Skin of body (tissue), 2 donors: ENCODE results near the gene ATG4C. TPM values are rescaled to one million over a fixed set of nuclear protein-coding genes. Genes with fewer than 3 reads are reported as not detected.
A peak's percentile ranks its signal among the peaks of the same experiment; 100 is the strongest.
"Not testable (repeated sequence)": the region's sequence is repeated elsewhere in the genome, so short reads cannot be mapped to it uniquely, and the experiment has no call there.

Source experiments
- DNase-seq: peaks from one replicate; lab custom pipeline; 2025; lab: John Stamatoyannopoulos, UW
- total RNA-seq: library from RNA; depleted of rRNA; stranded (reverse); fragments of >200 nt; gene quantifications from one replicate; pipeline ENCODE4 v1.2.3, GENCODE V29; 2014

ATG4C gene
- total RNA-seq, 1 donor from 2014 or later = 11.5 TPM

DNA sequence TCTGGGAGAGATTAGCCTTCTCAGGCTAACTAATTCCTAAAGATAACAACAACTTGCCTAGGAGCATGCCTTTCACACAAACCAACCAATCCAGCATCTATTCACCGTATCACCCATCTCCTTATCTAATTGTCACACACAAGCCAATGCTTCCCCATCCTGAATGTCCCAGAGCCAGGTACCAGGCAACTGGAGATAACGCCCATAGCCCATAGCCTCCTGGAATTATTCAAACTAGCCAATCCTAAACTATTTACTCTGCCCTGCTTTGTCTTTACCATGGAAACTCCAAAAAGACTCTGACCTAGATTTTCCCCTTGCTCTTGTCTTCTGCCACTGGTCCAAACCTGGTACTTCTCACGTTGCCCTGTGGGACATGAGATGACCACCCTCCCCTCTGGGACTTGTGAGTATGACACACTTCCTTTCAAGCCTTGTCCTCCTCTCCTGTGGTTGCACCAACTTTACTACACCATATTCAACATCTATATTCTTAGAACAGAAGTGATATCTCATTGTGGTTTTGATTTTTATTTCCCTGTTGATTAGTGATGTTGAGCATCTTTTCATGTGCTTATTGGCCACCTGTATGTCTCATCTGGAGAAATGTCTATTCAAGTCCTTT, 8.8 kb upstream of the ATG4C start:
- no peak for DNase-seq

GRCh38 chr1:62778208-62778607, 5.7 kb upstream of the ATG4C start:
- no peak for DNase-seq

- DNase-seq = no peak
Observed at GRCh38 chr1:62781841-62782543, 1.9 kb upstream of the ATG4C start.

GRCh38 chr1:62782544-62783212, 1.3 kb upstream of the ATG4C start:
- not testable (repeated sequence) for DNase-seq

GRCh38 chr1:62784509-62785365, 805 bp downstream of the ATG4C start:
- peak; percentile 47 for DNase-seq

DNA sequence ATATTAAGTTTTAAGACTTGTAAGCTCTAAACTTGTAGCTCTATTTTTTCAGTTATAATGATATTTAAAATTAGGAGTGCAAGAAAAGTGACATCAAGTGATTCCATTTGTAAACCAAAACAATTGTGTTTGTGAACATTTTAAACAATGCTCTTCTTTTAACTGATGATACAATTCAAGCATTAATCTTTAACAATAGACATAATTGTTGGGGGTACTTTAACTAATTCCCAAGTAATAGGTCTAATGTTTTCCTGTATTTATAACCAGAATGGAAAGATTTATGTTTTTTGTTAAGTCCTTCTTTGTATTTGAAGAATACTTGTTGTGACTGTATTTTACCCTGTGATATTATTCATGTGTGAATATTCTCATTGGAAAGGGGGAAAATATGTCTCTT, 6.8 kb downstream of the ATG4C start:
- DNase-seq = no peak

- no peak for DNase-seq
Observed at GRCh38 chr1:62794053-62794452, 10.1 kb downstream of the ATG4C start.

- no peak for DNase-seq
Observed at GRCh38 chr1:62796221-62796620, 12.3 kb downstream of the ATG4C start.

- no peak for DNase-seq
Observed at GRCh38 chr1:62799688-62800087, 15.8 kb downstream of the ATG4C start.

GRCh38 chr1:62800281-62800680, 16.3 kb downstream of the ATG4C start:
- no peak for DNase-seq

DNA sequence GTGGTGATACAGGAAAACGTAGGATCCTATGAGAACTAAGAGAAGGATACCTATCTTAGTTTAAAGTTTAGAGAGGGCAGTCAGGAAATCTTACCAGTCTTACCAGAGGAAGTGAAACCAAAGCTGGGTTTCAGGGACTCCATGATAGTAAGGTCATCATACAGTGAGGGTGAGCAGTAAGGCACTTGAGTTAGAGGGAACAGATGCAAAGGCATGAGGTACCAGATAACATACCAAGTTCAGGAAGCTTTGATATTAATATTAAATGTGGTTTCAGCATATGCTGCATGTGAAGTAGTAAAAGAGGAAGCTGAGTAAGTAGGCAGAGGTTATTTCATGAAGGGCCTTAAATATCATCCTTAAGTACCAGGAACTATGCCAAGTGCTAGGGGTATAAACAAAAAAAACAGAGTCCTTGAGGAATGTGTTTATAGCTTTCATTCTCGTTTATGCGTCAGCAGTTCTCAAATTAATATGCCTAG, 16.9 kb downstream of the ATG4C start:
- no peak for DNase-seq

GRCh38 chr1:62809788-62810187, 25.9 kb downstream of the ATG4C start:
- no peak for DNase-seq

- no peak for DNase-seq
Observed at GRCh38 chr1:62810420-62811274, 26.7 kb downstream of the ATG4C start.

DNA sequence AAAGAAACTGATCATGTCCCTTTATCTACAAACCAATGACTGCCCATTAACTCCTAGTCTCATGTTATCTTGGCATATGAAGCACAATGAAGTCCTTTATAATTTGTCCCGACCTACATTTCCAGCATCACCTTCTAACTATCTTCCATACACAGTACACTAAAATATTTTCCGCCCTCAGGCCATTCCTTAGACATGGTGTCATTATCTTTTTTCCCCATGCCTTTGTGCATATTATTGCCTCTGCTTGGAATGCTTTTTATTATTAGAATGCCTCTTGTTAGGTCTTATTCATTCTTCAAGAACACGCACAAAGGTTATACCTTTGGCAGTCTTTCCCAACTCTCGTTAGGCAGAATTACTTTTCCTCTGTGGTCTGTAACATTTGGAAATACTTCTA, 39.6 kb downstream of the ATG4C start:
- no peak for DNase-seq

DNA sequence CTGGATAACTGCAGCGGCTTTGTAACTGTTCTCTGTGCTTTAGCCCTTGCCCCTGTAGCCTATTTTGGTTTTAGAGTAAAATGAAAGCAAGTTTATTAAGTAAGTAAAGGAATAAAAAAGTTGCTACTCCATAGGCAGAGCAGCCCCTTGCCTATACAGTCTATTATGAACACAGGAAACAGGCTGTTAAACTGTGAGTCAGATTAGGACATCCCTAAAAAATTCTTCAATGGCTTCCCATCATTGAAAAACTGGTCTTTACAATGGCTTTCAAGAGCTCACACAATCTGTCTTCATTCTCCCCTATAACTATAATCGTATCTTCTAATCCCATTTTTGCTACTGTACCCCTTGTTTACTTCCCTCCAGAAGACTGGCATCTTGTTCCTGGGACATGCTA, 43.0 kb downstream of the ATG4C start:
- no peak for DNase-seq

DNA sequence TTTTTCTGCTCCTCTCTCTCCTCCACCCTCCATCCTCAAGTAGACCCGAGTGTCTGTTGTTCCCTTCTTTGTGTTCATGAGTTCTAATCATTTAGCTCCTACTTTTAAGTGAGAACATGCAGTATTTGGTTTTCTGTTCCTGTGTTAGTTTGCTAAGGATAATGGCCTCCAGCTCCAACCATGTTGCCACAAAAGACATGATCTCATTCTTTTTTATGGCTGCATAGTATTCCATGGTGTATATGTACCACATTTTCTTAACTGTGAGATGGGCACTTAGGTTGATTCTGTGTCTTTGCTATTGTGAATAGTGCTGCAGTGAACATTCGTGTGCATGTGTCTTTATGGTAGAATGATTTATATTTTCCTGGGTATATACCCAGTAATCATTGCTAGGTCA, 43.9 kb downstream of the ATG4C start:
- not testable (repeated sequence) for DNase-seq

GRCh38 chr1:62832276-62832675, 48.3 kb downstream of the ATG4C start:
- no peak for DNase-seq

GRCh38 chr1:62833529-62833928, 49.6 kb downstream of the ATG4C start:
- DNase-seq = no peak

GRCh38 chr1:62834400-62834961, 50.5 kb downstream of the ATG4C start:
- DNase-seq = no peak

- no peak for DNase-seq
Observed at GRCh38 chr1:62836856-62837540, 53.1 kb downstream of the ATG4C start.
